ENCODE measurements around the gene RGS7. TPM values are rescaled to one million over a fixed set of nuclear protein-coding genes. Genes with fewer than 3 reads are reported as not detected.

Gene RGS7
- total RNA-seq, 2 donors from 2014 or later: not detected

- Histone ChIP-seq H3K4me1 (no peaks in the 10 kb centered on the region), H3K36me3 (no peaks in the 10 kb centered on the region), H3K27ac (no peak overlapping the region), H3K4me3 (no peak overlapping the region), H3K27me3 (no peaks in the 10 kb centered on the region), H3K9me3 (no peaks in the 10 kb centered on the region)
- TF ChIP-seq CTCF (IDR thresholded peaks at IDR 0.05): no peak
- no peak for DNase-seq (ENCODE audit: low spot score)
Measured at GRCh38 chr1:241074507-241074906, 282.5 kb downstream of the RGS7 start.

GRCh38 chr1:241068359-241068758 is 288.6 kb downstream of the RGS7 start:
- Histone ChIP-seq H3K36me3 (no peaks in the 10 kb centered on the region), H3K9me3 (no peaks in the 10 kb centered on the region), H3K4me1 (no peaks in the 10 kb centered on the region), H3K4me3 (no peak overlapping the region), H3K27me3 (no peaks in the 10 kb centered on the region), H3K27ac (no peak overlapping the region)
- no peak for TF ChIP-seq CTCF (IDR thresholded peaks at IDR 0.05)
- DNase-seq (ENCODE audit: low spot score): no peak

GRCh38 chr1:241063276-241063675 is 293.7 kb downstream of the RGS7 start:
- no peak for DNase-seq (ENCODE audit: low spot score)
- no peaks in the 10 kb centered on the region for H3K36me3 ChIP-seq

GRCh38 chr1:241061062-241061461 is 295.9 kb downstream of the RGS7 start:
- Histone ChIP-seq H3K27ac (no peak overlapping the region), H3K36me3 (no peaks in the 10 kb centered on the region), H3K9me3 (no peaks in the 10 kb centered on the region), H3K4me3 (no peak overlapping the region), H3K4me1 (no peaks in the 10 kb centered on the region), H3K27me3 (no peaks in the 10 kb centered on the region)
- TF ChIP-seq CTCF (IDR thresholded peaks at IDR 0.05): no peak
- no peak for DNase-seq (ENCODE audit: low spot score)

More at GRCh38 chr1:241063276-241063675, 293.7 kb downstream of the RGS7 start:
- no peak for TF ChIP-seq CTCF (IDR thresholded peaks at IDR 0.05)
- no peaks in the 10 kb centered on the region for H3K4me1 ChIP-seq
- H3K27me3 ChIP-seq: no peaks in the 10 kb centered on the region
- no peak overlapping the region for H3K27ac ChIP-seq
- no peak overlapping the region for H3K4me3 ChIP-seq
- H3K9me3 ChIP-seq: no peaks in the 10 kb centered on the region

- no peaks in the 10 kb centered on the region for H3K27me3 ChIP-seq
- no peak for DNase-seq (ENCODE audit: low spot score)
- no peak for TF ChIP-seq CTCF (IDR thresholded peaks at IDR 0.05)
- no peaks in the 10 kb centered on the region for H3K9me3 ChIP-seq
- H3K36me3 ChIP-seq: no peaks in the 10 kb centered on the region
- no peaks in the 10 kb centered on the region for H3K4me1 ChIP-seq
- no peak overlapping the region for H3K27ac ChIP-seq
- H3K4me3 ChIP-seq: no peak overlapping the region
Measured at GRCh38 chr1:241048622-241049021, 308.4 kb downstream of the RGS7 start.

GRCh38 chr1:241045659-241046058 is 311.3 kb downstream of the RGS7 start:
- TF ChIP-seq CTCF (IDR thresholded peaks at IDR 0.05): no peak
- Histone ChIP-seq H3K4me3 (no peak overlapping the region), H3K36me3 (no peaks in the 10 kb centered on the region), H3K4me1 (no peaks in the 10 kb centered on the region), H3K27me3 (no peaks in the 10 kb centered on the region), H3K9me3 (no peaks in the 10 kb centered on the region), H3K27ac (no peak overlapping the region)
- DNase-seq (ENCODE audit: low spot score): no peak

All from right atrium auricular region (tissue), 2 donors.